Fibroblast of pulmonary artery (primary cell): Measurements from ENCODE around the gene MICU2.

Experiments
- DNase-seq: peaks from one replicate; pipeline ENCODE4 v3.0.0-alpha.2; 2010; ENCODE audit warnings: low read depth
- H3K4me3 ChIP-seq: replicated peaks from 2 replicates; pipeline ENCODE4 v1.5.1; 2011; ENCODE audit warnings: low read depth, mild to moderate bottlenecking, control low read depth, low read length, moderate library complexity
- CTCF ChIP-seq: IDR thresholded peaks from 2 replicates; pipeline ENCODE4 v1.5.1; 2011; ENCODE audit warnings: mild to moderate bottlenecking, control low read depth, low read length, inconsistent platforms; ENCODE audit errors: missing control alignments

The MICU2 gene

GRCh38 chr13:21443171-21443570 lies 160.8 kb downstream of the MICU2 start:
- H3K4me3 ChIP-seq: no peak overlapping the region

More at GRCh38 chr13:21443171-21443570, 160.8 kb downstream of the MICU2 start:
- DNase-seq: no peak
- no peak for TF ChIP-seq CTCF
